Keratinocyte (primary cell): Measurements from ENCODE around the gene DOCK11. TPM values are rescaled to one million over a fixed set of nuclear protein-coding genes. Genes with fewer than 3 reads are reported as not detected.
"Not testable (repeated sequence)": the region's sequence is repeated elsewhere in the genome, so short reads cannot be mapped to it uniquely, and the experiment has no call there.

Experiments used
- DNase-seq: peaks from one replicate; pipeline ENCODE4 v3.0.0-alpha.2; 2011; ENCODE audit warnings: low read depth, missing footprints, low spot score
- FAIRE-seq: peaks from 2 replicates; lab custom pipeline; 2011; peaks lifted over from hg19 to GRCh38; lab: Jason Lieb, UNC
- H2AFZ ChIP-seq: 2 replicates; pipeline ENCODE4 v1.6.0; 2012; ENCODE audit warnings: low read length, control low read depth, inconsistent platforms; ENCODE audit not compliant: control insufficient read depth
- H3K27ac ChIP-seq: 2 replicates; pipeline ENCODE4 v1.5.1; 2011; ENCODE audit warnings: low read length; ENCODE audit not compliant: control insufficient read depth, insufficient read depth
- H3K27me3 ChIP-seq: 3 replicates; pipeline ENCODE4 v1.6.0; 2011; ENCODE audit warnings: low read length; ENCODE audit not compliant: control insufficient read depth, insufficient read depth; ENCODE audit errors: extremely low read depth
- H3K36me3 ChIP-seq, 2 experiments: 2 replicates in 1 of 2; 3 replicates in 1 of 2; pipeline ENCODE4 v1.5.1; 2011; ENCODE audit warnings: low read length in 2 of 2, mild to moderate bottlenecking in 1 of 2; ENCODE audit not compliant: control insufficient read depth in 2 of 2, insufficient read depth in 2 of 2; ENCODE audit errors: extremely low read depth in 1 of 2
- H3K4me1 ChIP-seq: 3 replicates; pipeline ENCODE4 v1.5.1; 2011; ENCODE audit warnings: low read length; ENCODE audit not compliant: control insufficient read depth, insufficient read depth; ENCODE audit errors: extremely low read depth
- H3K4me2 ChIP-seq: 3 replicates; pipeline ENCODE4 v1.6.0; 2011; ENCODE audit warnings: low read depth, low read length; ENCODE audit not compliant: control insufficient read depth, insufficient read depth; ENCODE audit errors: extremely low read depth
- H3K4me3 ChIP-seq, 3 experiments: fragments of 200-600 bp in 1 of 3; sonication (generic) in 1 of 3; 2 replicates in 2 of 3; 3 replicates in 1 of 3; pipeline ENCODE4 v1.5.1; 2011 to 2016; ENCODE audit warnings: low read length in 3 of 3, mild to moderate bottlenecking in 3 of 3, control low read depth in 2 of 3, inconsistent platforms in 1 of 3, low read depth in 1 of 3, mixed read lengths in 1 of 3, mixed run types in 1 of 3, moderate library complexity in 1 of 3; ENCODE audit not compliant: control insufficient read depth in 2 of 3, insufficient read depth in 2 of 3; ENCODE audit errors: extremely low read depth in 1 of 3
- H3K79me2 ChIP-seq: 2 replicates; pipeline ENCODE4 v1.6.0; 2012; ENCODE audit warnings: low read length; ENCODE audit not compliant: control insufficient read depth, insufficient read depth
- H3K9ac ChIP-seq: 3 replicates; pipeline ENCODE4 v1.6.0; 2011; ENCODE audit warnings: low read length; ENCODE audit not compliant: control insufficient read depth, insufficient read depth; ENCODE audit errors: extremely low read depth
- H3K9me1 ChIP-seq: 3 replicates; pipeline ENCODE4 v1.6.0; 2011; ENCODE audit warnings: low read length; ENCODE audit not compliant: control insufficient read depth, insufficient read depth; ENCODE audit errors: extremely low read depth
- H3K9me3 ChIP-seq: 2 replicates; pipeline ENCODE4 v1.5.1; 2012; ENCODE audit warnings: low read depth, low read length; ENCODE audit not compliant: control insufficient read depth
- H4K20me1 ChIP-seq: 3 replicates; pipeline ENCODE4 v1.6.0; 2011; ENCODE audit warnings: low read length; ENCODE audit not compliant: control insufficient read depth, insufficient read depth; ENCODE audit errors: extremely low read depth
- CTCF ChIP-seq, 3 experiments: IDR thresholded peaks in 1 of 3; conservative IDR thresholded peaks in 1 of 3; optimal IDR thresholded peaks in 1 of 3; 2 replicates in 2 of 3; 3 replicates in 1 of 3; pipeline versions ENCODE3 to v1.5.1; 2011; ENCODE audit warnings: low read length in 3 of 3, mild to moderate bottlenecking in 3 of 3, moderate library complexity in 2 of 3, control low read depth in 1 of 3, inconsistent platforms in 1 of 3; ENCODE audit not compliant: insufficient read depth in 2 of 3; ENCODE audit errors: extremely low read depth in 1 of 3
- EZH2 ChIP-seq: IDR thresholded peaks from one replicate; pipeline ENCODE4 v1.6.1; 2012; ENCODE audit warnings: inconsistent platforms, mild to moderate bottlenecking, low read length, moderate library complexity
- dilution Hi-C: fragments of 300-500 bp; cut with MboI; formaldehyde crosslinking; loops from one replicate; pipeline ENCODE4 v1.7.0; 2020; ENCODE audit warnings: low sequenced_read_pairs; ENCODE audit not compliant: extremely low pct_ligation_motif_present
- polyA plus RNA-seq, 5 experiments: library from polyadenylated mRNA; depleted of rRNA in 3 of 5; stranded (reverse) in 3 of 5; stranded (forward) in 1 of 5; unstranded in 1 of 5; fragments of >200 nt; gene quantifications; 1 replicate in 1 of 5; 2 replicates in 3 of 5; 3 replicates in 1 of 5; pipeline versions ENCODE4 v1.2.1 to v1.2.3, GENCODE V29; 2011 to 2012; ENCODE audit warnings: missing spikeins in 2 of 5, low read depth in 1 of 5, low replicate concordance in 1 of 5

The DOCK11 gene
- polyA plus RNA-seq, 1 donor (not counting 4 experiments of a cell fraction or from before 2014, with no cell fraction given), result 4.6 TPM

- no peak for TF ChIP-seq EZH2
- no peak for TF ChIP-seq CTCF (optimal IDR thresholded peaks at IDR 0.05 in 1 of 3, IDR thresholded peaks at IDR 0.05 in 1 of 3, conservative IDR thresholded peaks at IDR 0.05 in 1 of 3; ENCODE audit: extremely low read depth in 1 of 3, insufficient read depth in 2 of 3, low read length in 3 of 3)
- H3K9ac ChIP-seq, result no peak overlapping the region
- no peak overlapping the region for H3K4me2 ChIP-seq
- H3K4me3 ChIP-seq, result no peak overlapping the region
- no peak for FAIRE-seq
- dilution Hi-C loops, result no loop called here
- no peaks in the 10 kb centered on the region for H3K36me3 ChIP-seq
- no peaks in the 10 kb centered on the region for H3K79me2 ChIP-seq
- no peaks in the 10 kb centered on the region for H3K9me3 ChIP-seq
- no peaks in the 10 kb centered on the region for H3K27me3 ChIP-seq
- DNase-seq, result no peak
- H3K27ac ChIP-seq, result no peak overlapping the region
- no peaks in the 10 kb centered on the region for H3K4me1 ChIP-seq
- H4K20me1 ChIP-seq, result no peaks in the 10 kb centered on the region
- H3K9me1 ChIP-seq, result no peaks in the 10 kb centered on the region
- H2AFZ ChIP-seq, result no peak overlapping the region
These were observed 218.9 kb downstream of the DOCK11 start for GRCh38 chrX:118714521-118714920.

GRCh38 chrX:118715917-118716316 is 220.3 kb downstream of the DOCK11 start:
- H3K36me3 ChIP-seq, H3K9me1 ChIP-seq, H3K4me3 ChIP-seq, H3K27me3 ChIP-seq, H3K9ac ChIP-seq, H4K20me1 ChIP-seq, dilution Hi-C loops, H2AFZ ChIP-seq, H3K4me1 ChIP-seq, H3K9me3 ChIP-seq, DNase-seq, H3K27ac ChIP-seq, FAIRE-seq, H3K79me2 ChIP-seq, H3K4me2 ChIP-seq: not testable (repeated sequence)

- H3K36me3 ChIP-seq, H3K9ac ChIP-seq, H2AFZ ChIP-seq, H3K79me2 ChIP-seq, DNase-seq, H3K27me3 ChIP-seq, H3K4me3 ChIP-seq, H3K4me2 ChIP-seq, H3K27ac ChIP-seq, FAIRE-seq, H4K20me1 ChIP-seq, dilution Hi-C loops, H3K9me3 ChIP-seq, H3K9me1 ChIP-seq, H3K4me1 ChIP-seq: not testable (repeated sequence)
These were observed 221.2 kb downstream of the DOCK11 start for GRCh38 chrX:118716833-118717232.
